ENCODE data around the gene LCN15. TPM values are rescaled to one million over a fixed set of nuclear protein-coding genes. Genes with fewer than 3 reads are reported as not detected.

The LCN15 gene
- total RNA-seq, 1 experiment from 2014 or later, result not detected

DNA sequence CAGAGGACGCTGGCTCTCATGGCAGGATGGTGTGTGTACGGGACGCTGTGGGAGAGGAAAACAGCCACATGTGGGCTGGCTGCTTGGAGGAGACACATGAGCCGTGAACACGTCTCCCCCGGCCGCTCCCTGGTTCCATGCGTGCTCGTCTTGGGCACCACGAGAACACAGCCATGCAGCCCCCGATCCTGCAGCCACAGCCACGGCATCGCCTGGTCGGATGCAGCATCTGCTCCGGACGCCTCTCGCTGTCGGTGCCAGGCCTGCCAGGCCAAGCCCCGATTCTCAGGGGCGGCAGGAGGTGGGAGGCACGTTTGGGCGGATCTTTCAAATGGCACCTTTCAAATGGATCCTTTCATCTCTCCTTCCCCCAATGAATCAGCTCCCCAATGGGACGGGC is 24.8 kb downstream of the LCN15 start:
- intact Hi-C loops (cut with micrococcal nuclease), result no loop called here
- TF ChIP-seq, protein P1, sequence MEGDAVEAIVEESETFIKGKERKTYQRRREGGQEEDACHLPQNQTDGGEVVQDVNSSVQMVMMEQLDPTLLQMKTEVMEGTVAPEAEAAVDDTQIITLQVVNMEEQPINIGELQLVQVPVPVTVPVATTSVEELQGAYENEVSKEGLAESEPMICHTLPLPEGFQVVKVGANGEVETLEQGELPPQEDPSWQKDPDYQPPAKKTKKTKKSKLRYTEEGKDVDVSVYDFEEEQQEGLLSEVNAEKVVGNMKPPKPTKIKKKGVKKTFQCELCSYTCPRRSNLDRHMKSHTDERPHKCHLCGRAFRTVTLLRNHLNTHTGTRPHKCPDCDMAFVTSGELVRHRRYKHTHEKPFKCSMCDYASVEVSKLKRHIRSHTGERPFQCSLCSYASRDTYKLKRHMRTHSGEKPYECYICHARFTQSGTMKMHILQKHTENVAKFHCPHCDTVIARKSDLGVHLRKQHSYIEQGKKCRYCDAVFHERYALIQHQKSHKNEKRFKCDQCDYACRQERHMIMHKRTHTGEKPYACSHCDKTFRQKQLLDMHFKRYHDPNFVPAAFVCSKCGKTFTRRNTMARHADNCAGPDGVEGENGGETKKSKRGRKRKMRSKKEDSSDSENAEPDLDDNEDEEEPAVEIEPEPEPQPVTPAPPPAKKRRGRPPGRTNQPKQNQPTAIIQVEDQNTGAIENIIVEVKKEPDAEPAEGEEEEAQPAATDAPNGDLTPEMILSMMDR (conservative IDR thresholded peaks at IDR 0.05; ENCODE audit: low read depth, low read length), result no peak
- H2AFZ ChIP-seq (ENCODE audit: low read length), result no peak overlapping the region
- H3K27ac ChIP-seq (ENCODE audit: low read length), result no peak overlapping the region
- H3K27me3 ChIP-seq (ENCODE audit: low read length), result peaks cover 18% of the 10 kb centered on the region
- H4K20me1 ChIP-seq (ENCODE audit: low read length), result no peaks in the 10 kb centered on the region
- H3K36me3 ChIP-seq (ENCODE audit: low read depth, low read length), result no peaks in the 10 kb centered on the region
- H3K9ac ChIP-seq (ENCODE audit: low read length), result no peak overlapping the region
- no peaks in the 10 kb centered on the region for H3K9me2 ChIP-seq (replicated peaks; ENCODE audit: low read length)
- no peak overlapping the region for H3K4me2 ChIP-seq (ENCODE audit: low read length)
- no peaks in the 10 kb centered on the region for H3K9me3 ChIP-seq (ENCODE audit: low read length)
- no peak for ATAC-seq
- H3K4me3 ChIP-seq (ENCODE audit: low read length), result no peak overlapping the region
- no peak for DNase-seq
- no TSS peak for BruUV-seq (replicated peaks)
- ChIA-PET POLR2A (ENCODE audit: unreplicated experiment) (interaction anchor here (0.6 kb wide), 1 partner anchor 22 kb away, joined by 3 read pairs; no protein-coding TSS in a partner anchor), CTCF (no interaction called here)
- H3F3A ChIP-seq (ENCODE audit: low read length, unreplicated experiment), result no peaks in the 10 kb centered on the region
- H3K79me2 ChIP-seq (ENCODE audit: low read length), result no peaks in the 10 kb centered on the region
- no peaks in the 10 kb centered on the region for H3K4me1 ChIP-seq (ENCODE audit: insufficient read depth, low read length)

DNA sequence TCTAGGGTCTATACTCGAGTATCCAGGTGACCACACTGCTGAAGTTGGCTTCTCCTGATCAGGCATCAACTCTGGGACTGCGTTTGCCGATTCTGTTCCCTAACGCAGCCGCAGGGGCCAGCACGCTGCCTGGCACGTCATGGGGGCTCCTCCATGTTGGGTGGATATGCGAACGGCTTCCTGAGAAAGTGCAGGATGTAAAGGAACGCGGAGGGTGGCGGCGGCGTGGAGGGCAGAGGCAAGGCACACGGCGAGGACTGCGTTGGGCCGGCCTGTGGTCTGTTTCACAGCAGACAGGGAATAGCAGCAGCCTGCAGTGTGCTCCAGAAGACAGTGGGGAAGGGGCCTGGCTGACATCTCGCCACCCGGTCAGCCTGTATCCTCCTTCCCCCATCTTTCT is 25.4 kb downstream of the LCN15 start:
- intact Hi-C loops (cut with micrococcal nuclease), result no loop called here
- Histone ChIP-seq H3K4me1 (ENCODE audit: insufficient read depth, low read length) (no peaks in the 10 kb centered on the region), H3K9me2 (replicated peaks; ENCODE audit: low read length) (no peaks in the 10 kb centered on the region), H3K9me3 (ENCODE audit: low read length) (no peaks in the 10 kb centered on the region), H3K27me3 (ENCODE audit: low read length) (peaks cover 18% of the 10 kb centered on the region), H4K20me1 (ENCODE audit: low read length) (no peaks in the 10 kb centered on the region), H3K36me3 (ENCODE audit: low read depth, low read length) (no peaks in the 10 kb centered on the region), H3K9ac (ENCODE audit: low read length) (no peak overlapping the region), H2AFZ (ENCODE audit: low read length) (no peak overlapping the region), H3K4me3 (ENCODE audit: low read length) (no peak overlapping the region), H3K4me2 (ENCODE audit: low read length) (no peak overlapping the region), H3F3A (ENCODE audit: low read length, unreplicated experiment) (no peaks in the 10 kb centered on the region), H3K79me2 (ENCODE audit: low read length) (no peaks in the 10 kb centered on the region), H3K27ac (ENCODE audit: low read length) (no peak overlapping the region)
- BruUV-seq (replicated peaks), result no TSS peak
- DNase-seq, result no peak
- ATAC-seq, result no peak
- TF ChIP-seq EZH2phosphoT487 (IDR thresholded peaks at IDR 0.05; ENCODE audit: borderline replicate concordance, low read length), result no peak
- TF ChIP-seq EZH2 (IDR thresholded peaks at IDR 0.05; ENCODE audit: low read length, unreplicated experiment), result no peak
- TF ChIP-seq, protein P1 (conservative IDR thresholded peaks at IDR 0.05; ENCODE audit: low read depth, low read length), result no peak
- CTCF ChIA-PET, result no interaction called here
- POLR2A ChIA-PET (ENCODE audit: unreplicated experiment), result no interaction called here

DNA sequence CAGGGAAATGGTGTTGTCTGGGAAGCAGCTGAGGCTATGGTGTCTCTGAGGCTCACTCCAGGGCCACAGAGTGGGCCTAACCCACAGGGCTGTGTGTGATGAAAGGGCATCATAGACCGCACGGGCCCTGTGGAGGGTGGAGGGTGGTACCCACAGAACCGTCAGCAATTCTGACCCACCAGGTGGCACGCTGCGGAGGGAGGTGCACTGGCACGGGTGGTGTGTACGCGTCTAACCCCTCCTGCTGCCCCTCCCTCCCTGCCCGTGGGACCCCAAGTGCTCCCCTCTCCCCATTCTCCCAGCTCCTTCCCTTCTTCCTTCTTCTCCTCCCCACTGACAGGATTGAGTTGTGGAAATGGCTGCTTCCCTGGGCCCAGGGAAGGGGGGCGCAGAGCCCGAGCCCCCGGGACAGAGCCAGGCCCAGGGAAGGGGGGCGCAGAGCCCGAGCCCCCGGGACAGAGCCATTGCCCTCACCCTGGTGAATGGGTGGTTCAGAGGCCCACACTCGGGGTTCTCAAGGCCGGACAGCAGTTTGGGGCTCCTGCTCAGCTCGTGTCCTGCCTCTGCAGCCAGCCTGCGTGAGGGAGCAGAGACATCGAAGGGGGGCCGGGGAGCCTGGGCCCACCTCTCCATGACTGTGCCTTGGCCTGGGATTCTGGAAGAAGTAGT is 28.4 kb downstream of the LCN15 start:
- Histone ChIP-seq H3K36me3 (ENCODE audit: low read depth, low read length) (no peaks in the 10 kb centered on the region), H3K4me1 (ENCODE audit: insufficient read depth, low read length) (no peaks in the 10 kb centered on the region), H4K20me1 (ENCODE audit: low read length) (no peaks in the 10 kb centered on the region), H3K27ac (ENCODE audit: low read length) (no peak overlapping the region), H3K9me3 (ENCODE audit: low read length) (no peaks in the 10 kb centered on the region), H3F3A (ENCODE audit: low read length, unreplicated experiment) (no peaks in the 10 kb centered on the region), H3K4me3 (ENCODE audit: low read length) (no peak overlapping the region), H3K79me2 (ENCODE audit: low read length) (peaks cover 1% of the 10 kb centered on the region; the same call in 1 of the 2 replicates), H3K27me3 (ENCODE audit: low read length) (no peaks in the 10 kb centered on the region), H3K4me2 (ENCODE audit: low read length) (no peak overlapping the region), H3K9ac (ENCODE audit: low read length) (no peak overlapping the region), H2AFZ (ENCODE audit: low read length) (no peak overlapping the region), H3K9me2 (replicated peaks; ENCODE audit: low read length) (no peaks in the 10 kb centered on the region)
- ChIA-PET CTCF (no interaction called here), POLR2A (ENCODE audit: unreplicated experiment) (no interaction called here)
- no peak for ATAC-seq
- TF ChIP-seq, protein P1 (conservative IDR thresholded peaks at IDR 0.05; ENCODE audit: low read depth, low read length), result no peak
- TF ChIP-seq EZH2 (IDR thresholded peaks at IDR 0.05; ENCODE audit: low read length, unreplicated experiment) (no peak), EZH2phosphoT487 (IDR thresholded peaks at IDR 0.05; ENCODE audit: borderline replicate concordance, low read length) (no peak)
- intact Hi-C loops (cut with micrococcal nuclease), result no loop called here
- BruUV-seq (replicated peaks), result no TSS peak
- no peak for DNase-seq

Measured in PC-3 (cell line).